SK-N-SH (cell line): Measurements from ENCODE around the gene PPRC1. TPM values are rescaled to one million over a fixed set of nuclear protein-coding genes. Genes with fewer than 3 reads are reported as not detected.

Experiments
- CTCF ChIA-PET: fragments of 300-600, 350-600 bp; formaldehyde crosslinking; extraction: SDS; loops from one replicate; lab custom pipeline; 2021; lab: Yijun Ruan, JAX
- POLR2A ChIA-PET: fragments of 350-600 bp; sonication (Branson Sonifier 250); formaldehyde crosslinking; extraction: SDS; loops from one replicate; lab custom pipeline; 2020; ENCODE audit warnings: antibody characterized with exemption, inconsistent platforms; lab: Yijun Ruan, JAX
- DNase-seq: peaks from one replicate; pipeline ENCODE4 v3.0.0; 2012
- H2AFZ ChIP-seq: fragments of 200-600 bp; sonication (generic); 2 replicates; pipeline ENCODE4 v1.8.1; 2016; ENCODE audit warnings: antibody characterized with exemption, mild to moderate bottlenecking, low read depth
- H3F3A ChIP-seq: fragments of 200-600 bp; sonication (generic); replicated peaks from 2 replicates; pipeline ENCODE3; 2016; ENCODE audit warnings: antibody characterized with exemption, mild to moderate bottlenecking; ENCODE audit not compliant: insufficient read depth
- H3K27ac ChIP-seq, 2 experiments: fragments of 200-500 bp in 1 of 2; fragments of 200-600 bp in 1 of 2; sonication (Bioruptor generic) in 1 of 2; sonication (generic), shearing (Covaris generic) in 1 of 2; 2 replicates each; pipeline versions ENCODE4 v1.5.1 to v1.6.1; 2014 to 2016; ENCODE audit warnings: low read depth in 2 of 2, inconsistent platforms in 1 of 2, low read length in 1 of 2, mild to moderate bottlenecking in 1 of 2, mixed read lengths in 1 of 2
- H3K27me3 ChIP-seq: fragments of 200-600 bp; sonication (generic), shearing (Covaris generic); 2 replicates; pipeline ENCODE4 v1.6.1; 2016; ENCODE audit warnings: mixed run types; ENCODE audit not compliant: insufficient read depth
- H3K36me3 ChIP-seq, 2 experiments: fragments of 200-500 bp in 1 of 2; fragments of 200-600 bp in 1 of 2; sonication (Bioruptor generic) in 1 of 2; sonication (generic) in 1 of 2; replicated peaks in 1 of 2; 2 replicates each; pipeline versions ENCODE3 to v1.5.1; 2014 to 2016; ENCODE audit warnings: low read length in 1 of 2, mild to moderate bottlenecking in 1 of 2; ENCODE audit not compliant: insufficient read depth in 2 of 2, control insufficient read depth in 1 of 2
- H3K4me1 ChIP-seq, 2 experiments: fragments of 200-500 bp in 1 of 2; fragments of 200-600 bp in 1 of 2; sonication (Bioruptor generic) in 1 of 2; sonication (generic), shearing (Covaris generic) in 1 of 2; 2 replicates each; pipeline versions ENCODE4 v1.5.1 to v1.6.1; 2014 to 2016; ENCODE audit warnings: low read depth in 1 of 2, low read length in 1 of 2, mixed run types in 1 of 2; ENCODE audit not compliant: insufficient read depth in 2 of 2, control insufficient read depth in 1 of 2
- H3K4me2 ChIP-seq: fragments of 200-600 bp; sonication (generic), shearing (Covaris generic); 2 replicates; pipeline ENCODE4 v1.6.1; 2017; ENCODE audit warnings: mixed run types
- H3K4me3 ChIP-seq, 2 experiments: fragments of 200-500 bp in 1 of 2; fragments of 200-600 bp in 1 of 2; sonication (Bioruptor generic) in 1 of 2; sonication (generic), shearing (Covaris generic) in 1 of 2; 2 replicates each; pipeline versions ENCODE4 v1.5.1 to v1.8.1; 2014 to 2016; ENCODE audit warnings: low read depth in 2 of 2, inconsistent platforms in 1 of 2, low read length in 1 of 2, mild to moderate bottlenecking in 1 of 2, mixed read lengths in 1 of 2, moderate library complexity in 1 of 2
- H3K79me2 ChIP-seq: fragments of 200-600 bp; sonication (generic); 2 replicates; pipeline ENCODE4 v1.8.1; 2017; ENCODE audit warnings: mild to moderate bottlenecking; ENCODE audit not compliant: insufficient read depth
- H3K9ac ChIP-seq: fragments of 200-600 bp; sonication (generic); 2 replicates; pipeline ENCODE4 v1.6.1; 2017; ENCODE audit warnings: mixed run types
- H3K9me2 ChIP-seq: fragments of 200-600 bp; sonication (generic); 2 replicates; pipeline ENCODE4 v1.6.1; 2017; ENCODE audit warnings: mixed run types
- H3K9me3 ChIP-seq: fragments of 200-600 bp; sonication (generic); 2 replicates; pipeline ENCODE4 v1.6.1; 2017; ENCODE audit warnings: mixed run types, mild to moderate bottlenecking, moderate library complexity
- H4K20me1 ChIP-seq: fragments of 200-600 bp; sonication (generic); 2 replicates; pipeline ENCODE4 v1.6.1; 2017; ENCODE audit warnings: mild to moderate bottlenecking, mixed run types; ENCODE audit not compliant: insufficient read depth
- CHD2 ChIP-seq: fragments of 150-350 bp; IDR thresholded peaks from 2 replicates; pipeline ENCODE4 v1.6.1; 2018; ENCODE audit warnings: low read length; ENCODE audit not compliant: partially characterized antibody
- FOSL2 ChIP-seq: IDR thresholded peaks from 2 replicates; pipeline ENCODE4 v1.4.0; 2012; ENCODE audit warnings: low read depth, mild to moderate bottlenecking, moderate library complexity, borderline replicate concordance
- GATA2 ChIP-seq: sonication (generic); formaldehyde crosslinking; IDR thresholded peaks from 2 replicates; pipeline ENCODE4 v1.5.0; 2020; ENCODE audit warnings: mild to moderate bottlenecking, missing genetic modification reagents
- JUND ChIP-seq: IDR thresholded peaks from 2 replicates; pipeline ENCODE4 v1.4.0; 2012
- MEF2A ChIP-seq: IDR thresholded peaks from 2 replicates; pipeline ENCODE4 v1.4.0; 2012; ENCODE audit warnings: low read depth, borderline replicate concordance
- TEAD4 ChIP-seq: IDR thresholded peaks from 2 replicates; pipeline ENCODE4 v1.4.0; 2012; ENCODE audit warnings: mild to moderate bottlenecking, borderline replicate concordance; ENCODE audit not compliant: insufficient read depth
- USF1 ChIP-seq: IDR thresholded peaks from 2 replicates; pipeline ENCODE4 v1.4.0; 2012; ENCODE audit warnings: low read depth, borderline replicate concordance
- WGBS: methylation state at CpG from one replicate; pipeline ENCODE4 v1.1.6; 2017; ENCODE audit warnings: low lambda C conversion rate; 5-methylcytosine and 5-hydroxymethylcytosine counted together
- polyA plus RNA-seq, 3 experiments: library from polyadenylated mRNA; depleted of rRNA; stranded (reverse); fragments of >200 nt; gene quantifications; 2 replicates each; pipeline ENCODE4 v1.2.3, GENCODE V29; 2012

Gene PPRC1
- polyA plus RNA-seq, 1 of the 3 experiments (the other 2 are of a cell fraction): 23.1 TPM

DNA sequence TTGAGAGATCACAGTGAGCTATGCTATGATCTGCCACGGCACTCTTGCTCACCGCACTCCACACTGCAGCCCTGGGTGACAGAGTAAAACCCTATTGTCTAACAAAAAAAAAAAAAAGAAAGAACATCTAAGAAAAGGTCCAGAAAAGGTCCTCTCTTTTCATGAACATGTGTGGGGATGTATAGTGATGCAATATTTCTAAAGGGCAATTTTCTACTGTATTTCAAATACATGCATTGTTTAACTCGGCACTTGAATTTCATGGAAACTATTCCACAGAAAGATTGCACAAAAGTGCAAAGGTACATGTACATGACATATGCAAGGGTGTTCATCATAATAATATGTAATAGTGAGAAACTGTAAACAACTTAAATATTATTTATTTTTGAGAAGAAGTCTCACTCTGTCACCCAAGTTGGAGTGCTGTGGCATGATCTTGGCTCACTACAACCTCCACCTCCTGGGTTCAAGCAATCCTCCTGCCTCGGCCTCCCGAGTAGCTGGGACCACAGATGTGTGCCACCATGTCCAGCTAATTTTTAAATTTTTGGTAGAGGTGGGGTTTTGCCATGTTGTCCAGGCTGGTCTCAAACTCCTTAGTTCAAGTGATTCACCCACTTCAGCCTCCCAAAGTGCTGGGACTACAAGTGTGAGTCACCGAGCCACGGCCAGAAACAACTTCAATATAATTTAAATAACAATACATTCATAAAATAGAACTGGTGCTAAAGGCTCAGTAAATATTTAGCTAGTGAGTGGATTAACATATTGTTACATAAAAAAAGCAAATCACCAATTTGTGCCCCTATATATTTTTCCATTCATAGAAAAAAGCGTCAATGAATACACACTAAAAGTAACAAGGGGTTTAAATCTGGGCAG lies 1.3 kb upstream of the PPRC1 start:
- H3K27me3 ChIP-seq: no peaks in the 10 kb centered on the region
- no peaks in the 10 kb centered on the region for H3K9me3 ChIP-seq
- DNase-seq: no peak
- peaks cover 4 to 5% of the 10 kb centered on the region in 2 experiments for H3K36me3 ChIP-seq
- H3K4me2 ChIP-seq: no peak overlapping the region
- H3K9ac ChIP-seq: no peak overlapping the region
- no peaks in the 10 kb centered on the region for H3K9me2 ChIP-seq
- H2AFZ ChIP-seq: peak overlapping the region; percentile 83; the same call in 1 of the 2 replicates
- ChIA-PET CTCF (interaction anchor here (0.5 to 2.5 kb wide), 14 partner anchors 9 to 216 kb away, joined by 3 to 39 read pairs (median 3); partner anchors contain the start of gene GBF1), POLR2A (interaction anchor here (0.6 kb wide), 1 partner anchor 75 kb away, joined by 4 read pairs; the partner anchor contains the start of gene ARMH3)
- H4K20me1 ChIP-seq: peaks cover 27% of the 10 kb centered on the region
- peak overlapping the region in 1 of 2 experiments; percentile 46; a peak in 2 of 4 replicates for H3K27ac ChIP-seq
- 0 out of 4 replicates have a peak overlapping the region, but pooled peaks of 1 of the 2 experiments have one; percentile 99 for H3K4me3 ChIP-seq
- H3F3A ChIP-seq: peaks cover 18% of the 10 kb centered on the region
- 70% methylated on average over 8 of the region's 8 CpGs for WGBS
- peaks cover 13 to 18% of the 10 kb centered on the region in 2 experiments; a peak in 2 of 4 replicates for H3K4me1 ChIP-seq
- peaks cover 37% of the 10 kb centered on the region for H3K79me2 ChIP-seq
- TF ChIP-seq FOSL2 (peak; percentile 30; the same call in 1 of the 2 replicates), TEAD4 (no peak), JUND (peak; percentile 23; the same call in 1 of the 2 replicates)

GRCh38 chr10:102132193-102132562 lies 662 bp upstream of the PPRC1 start:
- H3K27me3 ChIP-seq: no peaks in the 10 kb centered on the region
- H3K4me2 ChIP-seq: peak overlapping the region; percentile 69
- 40% methylated on average over 8 of the region's 8 CpGs for WGBS
- H3F3A ChIP-seq: peaks cover 18% of the 10 kb centered on the region
- H3K4me3 ChIP-seq: peak overlapping the region; percentile 90 to 99
- no peaks in the 10 kb centered on the region for H3K9me3 ChIP-seq
- peaks cover 13 to 18% of the 10 kb centered on the region in 2 experiments; a peak in 2 of 4 replicates for H3K4me1 ChIP-seq
- peaks cover 44% of the 10 kb centered on the region for H3K79me2 ChIP-seq
- peak overlapping the region; percentile 83; the same call in 1 of the 2 replicates for H2AFZ ChIP-seq
- CTCF ChIA-PET: interaction anchor here (0.5 to 2.5 kb wide), 16 partner anchors 9 to 220 kb away, joined by 3 to 39 read pairs (median 3); partner anchors contain the start of gene GBF1
- no peaks in the 10 kb centered on the region for H3K9me2 ChIP-seq
- TF ChIP-seq USF1 (no peak), CHD2 (no peak), GATA2 (CRISPR knock-in tag) (no peak), MEF2A (no peak), FOSL2 (no peak)
- TF ChIP-seq, all 33 proteins: peak for 0
- no peak for DNase-seq
- Histone ChIP-seq H3K36me3 (peaks cover 4 to 5% of the 10 kb centered on the region in 2 experiments), H4K20me1 (peaks cover 33% of the 10 kb centered on the region), H3K27ac (peak overlapping the region; percentile 7 to 46; a peak in 3 of 4 replicates), H3K9ac (no peak overlapping the region)
- POLR2A ChIA-PET: interaction anchor here (0.6 to 1.0 kb wide), 2 partner anchors 76 to 219 kb away, joined by 3 to 4 read pairs; partner anchors contain the start of gene ARMH3
